ENCODE measurements around the gene FAF2.
A peak's percentile ranks its signal among the peaks of the same experiment; 100 is the strongest.

The FAF2 gene

GRCh38 chr5:176410486-176411180 is 37.6 kb upstream of the FAF2 start:
- peaks cover 7% of the 10 kb centered on the region; the same call in 1 of the 2 replicates for H3K36me3 ChIP-seq (ENCODE audit: insufficient read depth, low read length)
- no peaks in the 10 kb centered on the region for H3K27me3 ChIP-seq (ENCODE audit: insufficient read depth, low read length)
- no peak overlapping the region for H3K27ac ChIP-seq (ENCODE audit: low read depth, low read length)
- H3K79me2 ChIP-seq (ENCODE audit: control insufficient read depth, insufficient read depth, low read length, unreplicated experiment), result peaks cover 19% of the 10 kb centered on the region
- no peak overlapping the region for H3K4me3 ChIP-seq (ENCODE audit: low read depth, low read length)
- H3K4me1 ChIP-seq (ENCODE audit: control insufficient read depth, insufficient read depth, low read length, unreplicated experiment), result peaks cover 34% of the 10 kb centered on the region
- no peak overlapping the region for H2AFZ ChIP-seq (ENCODE audit: low read length, unreplicated experiment)

GRCh38 chr5:176412517-176413254 is 35.5 kb upstream of the FAF2 start:
- Histone ChIP-seq H3K27ac (ENCODE audit: low read depth, low read length) (0 out of 2 replicates have a peak overlapping the region, but pooled peaks have one; percentile 15), H3K36me3 (ENCODE audit: insufficient read depth, low read length) (peaks cover 7% of the 10 kb centered on the region; the same call in 1 of the 2 replicates), H3K4me3 (ENCODE audit: low read depth, low read length) (no peak overlapping the region), H3K27me3 (ENCODE audit: insufficient read depth, low read length) (no peaks in the 10 kb centered on the region), H3K4me1 (ENCODE audit: control insufficient read depth, insufficient read depth, low read length, unreplicated experiment) (peaks cover 37% of the 10 kb centered on the region), H3K79me2 (ENCODE audit: control insufficient read depth, insufficient read depth, low read length, unreplicated experiment) (peaks cover 26% of the 10 kb centered on the region), H2AFZ (ENCODE audit: low read length, unreplicated experiment) (no peak overlapping the region)

GRCh38 chr5:176413255-176413565 is 35.0 kb upstream of the FAF2 start:
- Histone ChIP-seq H3K36me3 (ENCODE audit: insufficient read depth, low read length) (peaks cover 7% of the 10 kb centered on the region; the same call in 1 of the 2 replicates), H3K79me2 (ENCODE audit: control insufficient read depth, insufficient read depth, low read length, unreplicated experiment) (peaks cover 26% of the 10 kb centered on the region), H2AFZ (ENCODE audit: low read length, unreplicated experiment) (no peak overlapping the region), H3K27ac (ENCODE audit: low read depth, low read length) (peak overlapping the region; percentile 30; the same call in 1 of the 2 replicates), H3K4me1 (ENCODE audit: control insufficient read depth, insufficient read depth, low read length, unreplicated experiment) (peaks cover 37% of the 10 kb centered on the region), H3K4me3 (ENCODE audit: low read depth, low read length) (no peak overlapping the region), H3K27me3 (ENCODE audit: insufficient read depth, low read length) (no peaks in the 10 kb centered on the region)

- Histone ChIP-seq H3K27me3 (ENCODE audit: insufficient read depth, low read length) (no peaks in the 10 kb centered on the region), H3K79me2 (ENCODE audit: control insufficient read depth, insufficient read depth, low read length, unreplicated experiment) (peaks cover 26% of the 10 kb centered on the region), H2AFZ (ENCODE audit: low read length, unreplicated experiment) (no peak overlapping the region), H3K4me3 (ENCODE audit: low read depth, low read length) (no peak overlapping the region), H3K4me1 (ENCODE audit: control insufficient read depth, insufficient read depth, low read length, unreplicated experiment) (peaks cover 37% of the 10 kb centered on the region), H3K27ac (ENCODE audit: low read depth, low read length) (peak overlapping the region; percentile 30; the same call in 1 of the 2 replicates), H3K36me3 (ENCODE audit: insufficient read depth, low read length) (peaks cover 7% of the 10 kb centered on the region; the same call in 1 of the 2 replicates)
These were observed 34.4 kb upstream of the FAF2 start for GRCh38 chr5:176413709-176414191.

GRCh38 chr5:176414704-176415103 is 33.5 kb upstream of the FAF2 start:
- Histone ChIP-seq H3K27ac (ENCODE audit: low read depth, low read length) (no peak overlapping the region), H2AFZ (ENCODE audit: low read length, unreplicated experiment) (no peak overlapping the region), H3K4me1 (ENCODE audit: control insufficient read depth, insufficient read depth, low read length, unreplicated experiment) (peaks cover 37% of the 10 kb centered on the region), H3K27me3 (ENCODE audit: insufficient read depth, low read length) (no peaks in the 10 kb centered on the region), H3K36me3 (ENCODE audit: insufficient read depth, low read length) (peaks cover 5% of the 10 kb centered on the region; the same call in 1 of the 2 replicates), H3K79me2 (ENCODE audit: control insufficient read depth, insufficient read depth, low read length, unreplicated experiment) (peaks cover 26% of the 10 kb centered on the region), H3K4me3 (ENCODE audit: low read depth, low read length) (peak overlapping the region; percentile 98)

GRCh38 chr5:176415240-176415951 is 32.8 kb upstream of the FAF2 start:
- Histone ChIP-seq H3K4me3 (ENCODE audit: low read depth, low read length) (peak overlapping the region; percentile 98), H3K27ac (ENCODE audit: low read depth, low read length) (peak overlapping the region; percentile 38), H3K27me3 (ENCODE audit: insufficient read depth, low read length) (no peaks in the 10 kb centered on the region), H3K4me1 (ENCODE audit: control insufficient read depth, insufficient read depth, low read length, unreplicated experiment) (peaks cover 37% of the 10 kb centered on the region), H3K36me3 (ENCODE audit: insufficient read depth, low read length) (no peaks in the 10 kb centered on the region), H2AFZ (ENCODE audit: low read length, unreplicated experiment) (peak overlapping the region; percentile 98), H3K79me2 (ENCODE audit: control insufficient read depth, insufficient read depth, low read length, unreplicated experiment) (peaks cover 26% of the 10 kb centered on the region)

- Histone ChIP-seq H3K4me1 (ENCODE audit: control insufficient read depth, insufficient read depth, low read length, unreplicated experiment) (peaks cover 32% of the 10 kb centered on the region), H3K79me2 (ENCODE audit: control insufficient read depth, insufficient read depth, low read length, unreplicated experiment) (peaks cover 26% of the 10 kb centered on the region), H3K36me3 (ENCODE audit: insufficient read depth, low read length) (no peaks in the 10 kb centered on the region), H3K27me3 (ENCODE audit: insufficient read depth, low read length) (no peaks in the 10 kb centered on the region; the same call in 1 of the 2 replicates), H3K27ac (ENCODE audit: low read depth, low read length) (peak within 1 kb of the TSS; percentile 38), H2AFZ (ENCODE audit: low read length, unreplicated experiment) (peak within 1 kb of the TSS; percentile 98), H3K4me3 (ENCODE audit: low read depth, low read length) (peak within 1 kb of the TSS; percentile 98)
These were observed 31.9 kb upstream of the FAF2 start, which contains the start of gene CLTB for GRCh38 chr5:176415952-176416924. TSS of gene CLTB (minus strand) at chr5:176416539. CDS start at chr5:176416363, 176 bp downstream.

GRCh38 chr5:176416965-176417364 is 31.2 kb upstream of the FAF2 start:
- H3K27me3 ChIP-seq (ENCODE audit: insufficient read depth, low read length), result no peaks in the 10 kb centered on the region; the same call in 1 of the 2 replicates
- peaks cover 26% of the 10 kb centered on the region for H3K79me2 ChIP-seq (ENCODE audit: control insufficient read depth, insufficient read depth, low read length, unreplicated experiment)
- peaks cover 26% of the 10 kb centered on the region for H3K4me1 ChIP-seq (ENCODE audit: control insufficient read depth, insufficient read depth, low read length, unreplicated experiment)
- H3K27ac ChIP-seq (ENCODE audit: low read depth, low read length), result no peak overlapping the region
- H2AFZ ChIP-seq (ENCODE audit: low read length, unreplicated experiment), result peak overlapping the region; percentile 63
- H3K4me3 ChIP-seq (ENCODE audit: low read depth, low read length), result peak overlapping the region; percentile 98
- H3K36me3 ChIP-seq (ENCODE audit: insufficient read depth, low read length), result no peaks in the 10 kb centered on the region

- no peak overlapping the region for H2AFZ ChIP-seq (ENCODE audit: low read length, unreplicated experiment)
- H3K36me3 ChIP-seq (ENCODE audit: insufficient read depth, low read length), result no peaks in the 10 kb centered on the region
- H3K79me2 ChIP-seq (ENCODE audit: control insufficient read depth, insufficient read depth, low read length, unreplicated experiment), result peaks cover 19% of the 10 kb centered on the region
- no peak overlapping the region for H3K4me3 ChIP-seq (ENCODE audit: low read depth, low read length)
- H3K27ac ChIP-seq (ENCODE audit: low read depth, low read length), result no peak overlapping the region
- peaks cover 19% of the 10 kb centered on the region for H3K4me1 ChIP-seq (ENCODE audit: control insufficient read depth, insufficient read depth, low read length, unreplicated experiment)
- H3K27me3 ChIP-seq (ENCODE audit: insufficient read depth, low read length), result no peaks in the 10 kb centered on the region; the same call in 1 of the 2 replicates
These were observed 29.9 kb upstream of the FAF2 start for GRCh38 chr5:176418251-176418650.
